ENCODE results near the gene MYCBP2. TPM values are rescaled to one million over a fixed set of nuclear protein-coding genes. Genes with fewer than 3 reads are reported as not detected.
"Not testable (repeated sequence)": the region's sequence is repeated elsewhere in the genome, so short reads cannot be mapped to it uniquely, and the experiment has no call there.

The MYCBP2 gene
- total and polyA plus RNA-seq, 2 donors (not counting 1 experiment from before 2014, with no cell fraction given) = 32.5 to 95.9 TPM

DNA sequence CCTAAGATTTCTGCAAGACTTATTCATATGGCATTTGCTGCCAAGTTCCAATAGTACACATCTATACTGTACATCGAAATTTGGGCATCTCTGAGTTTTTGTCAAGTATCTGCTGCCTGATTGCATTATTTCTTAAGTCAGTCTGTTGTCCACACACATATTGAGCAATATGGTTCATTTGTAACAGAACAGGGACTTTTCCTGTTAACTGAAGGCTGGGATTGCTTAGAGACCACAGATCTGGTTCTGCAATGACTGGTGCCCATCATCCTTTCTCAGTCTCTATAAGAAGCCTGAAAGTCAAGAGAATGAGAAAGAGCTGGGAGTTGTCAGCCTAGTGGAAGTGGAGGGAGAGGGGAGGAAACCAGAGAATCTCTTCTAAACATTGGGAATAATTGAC lies 22.5 kb upstream of the MYCBP2 start:
- no peaks in the 10 kb centered on the region for H3K79me2 ChIP-seq (ENCODE audit: control insufficient read depth, insufficient read depth, low read length)
- no peak for DNase-seq (ENCODE audit: low read depth in 2 of 2)
- no peaks in the 10 kb centered on the region for H3K9me3 ChIP-seq (ENCODE audit: control insufficient read depth, insufficient read depth, low read depth, low read length)
- H3K27ac ChIP-seq (ENCODE audit: insufficient read depth, low read length) = no peak overlapping the region
- H3K9ac ChIP-seq (ENCODE audit: insufficient read depth, low read length) = no peak overlapping the region
- H2AFZ ChIP-seq (ENCODE audit: low read length) = no peak overlapping the region
- TF ChIP-seq, protein P1, sequence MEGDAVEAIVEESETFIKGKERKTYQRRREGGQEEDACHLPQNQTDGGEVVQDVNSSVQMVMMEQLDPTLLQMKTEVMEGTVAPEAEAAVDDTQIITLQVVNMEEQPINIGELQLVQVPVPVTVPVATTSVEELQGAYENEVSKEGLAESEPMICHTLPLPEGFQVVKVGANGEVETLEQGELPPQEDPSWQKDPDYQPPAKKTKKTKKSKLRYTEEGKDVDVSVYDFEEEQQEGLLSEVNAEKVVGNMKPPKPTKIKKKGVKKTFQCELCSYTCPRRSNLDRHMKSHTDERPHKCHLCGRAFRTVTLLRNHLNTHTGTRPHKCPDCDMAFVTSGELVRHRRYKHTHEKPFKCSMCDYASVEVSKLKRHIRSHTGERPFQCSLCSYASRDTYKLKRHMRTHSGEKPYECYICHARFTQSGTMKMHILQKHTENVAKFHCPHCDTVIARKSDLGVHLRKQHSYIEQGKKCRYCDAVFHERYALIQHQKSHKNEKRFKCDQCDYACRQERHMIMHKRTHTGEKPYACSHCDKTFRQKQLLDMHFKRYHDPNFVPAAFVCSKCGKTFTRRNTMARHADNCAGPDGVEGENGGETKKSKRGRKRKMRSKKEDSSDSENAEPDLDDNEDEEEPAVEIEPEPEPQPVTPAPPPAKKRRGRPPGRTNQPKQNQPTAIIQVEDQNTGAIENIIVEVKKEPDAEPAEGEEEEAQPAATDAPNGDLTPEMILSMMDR (conservative IDR thresholded peaks at IDR 0.05 in 1 of 2, IDR thresholded peaks at IDR 0.05 in 1 of 2; ENCODE audit: low read depth in 1 of 2, low read length in 2 of 2) = no peak
- TF ChIP-seq EZH2 (IDR thresholded peaks at IDR 0.05; ENCODE audit: low read length, missing control alignments) = no peak
- H3K27me3 ChIP-seq (ENCODE audit: control insufficient read depth, insufficient read depth, low read length) = no peaks in the 10 kb centered on the region
- no peaks in the 10 kb centered on the region for H3K36me3 ChIP-seq (ENCODE audit: control insufficient read depth, insufficient read depth, low read length)
- H3K4me2 ChIP-seq (ENCODE audit: extremely low read depth, insufficient read depth, low read length) = no peak overlapping the region
- no peaks in the 10 kb centered on the region for H3K4me1 ChIP-seq (ENCODE audit: control insufficient read depth, extremely low read depth, insufficient read depth, low read length)
- no peaks in the 10 kb centered on the region for H4K20me1 ChIP-seq (ENCODE audit: control insufficient read depth, extremely low read depth, insufficient read depth, low read length)
- no peak overlapping the region for H3K4me3 ChIP-seq (replicated peaks in 1 of 4; ENCODE audit: control extremely low read depth in 1 of 4, insufficient read depth in 1 of 4, low read depth in 3 of 4, low read length in 4 of 4)

DNA sequence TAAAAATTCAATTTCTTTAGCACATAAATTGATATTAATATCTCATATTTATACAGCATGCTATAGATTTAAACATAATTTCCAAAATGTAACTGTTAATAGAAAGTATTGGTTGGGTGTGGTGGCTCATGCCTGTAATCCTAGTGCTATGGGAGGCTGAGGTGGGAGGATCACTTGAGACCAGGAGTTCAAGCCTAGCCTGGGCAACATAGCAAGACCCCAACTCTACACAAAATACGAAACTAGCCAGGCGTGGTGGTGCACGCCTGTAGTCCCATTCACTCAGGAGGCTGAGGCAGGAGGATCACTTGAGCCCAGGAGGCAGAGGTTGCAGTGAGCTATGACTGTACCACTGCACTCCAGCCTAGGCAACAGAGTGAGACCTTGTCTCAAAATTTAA lies 20.5 kb upstream of the MYCBP2 start:
- H3K36me3 ChIP-seq (ENCODE audit: control insufficient read depth, insufficient read depth, low read length); H3K4me1 ChIP-seq (ENCODE audit: control insufficient read depth, extremely low read depth, insufficient read depth, low read length); H3K9me3 ChIP-seq (ENCODE audit: control insufficient read depth, insufficient read depth, low read depth, low read length); DNase-seq (ENCODE audit: low read depth in 2 of 2); H3K27me3 ChIP-seq (ENCODE audit: control insufficient read depth, insufficient read depth, low read length); H3K4me3 ChIP-seq (replicated peaks in 1 of 4; ENCODE audit: control extremely low read depth in 1 of 4, insufficient read depth in 1 of 4, low read depth in 3 of 4, low read length in 4 of 4); H2AFZ ChIP-seq (ENCODE audit: low read length); H3K9ac ChIP-seq (ENCODE audit: insufficient read depth, low read length); H4K20me1 ChIP-seq (ENCODE audit: control insufficient read depth, extremely low read depth, insufficient read depth, low read length); H3K79me2 ChIP-seq (ENCODE audit: control insufficient read depth, insufficient read depth, low read length); H3K27ac ChIP-seq (ENCODE audit: insufficient read depth, low read length); H3K4me2 ChIP-seq (ENCODE audit: extremely low read depth, insufficient read depth, low read length): not testable (repeated sequence)

DNA sequence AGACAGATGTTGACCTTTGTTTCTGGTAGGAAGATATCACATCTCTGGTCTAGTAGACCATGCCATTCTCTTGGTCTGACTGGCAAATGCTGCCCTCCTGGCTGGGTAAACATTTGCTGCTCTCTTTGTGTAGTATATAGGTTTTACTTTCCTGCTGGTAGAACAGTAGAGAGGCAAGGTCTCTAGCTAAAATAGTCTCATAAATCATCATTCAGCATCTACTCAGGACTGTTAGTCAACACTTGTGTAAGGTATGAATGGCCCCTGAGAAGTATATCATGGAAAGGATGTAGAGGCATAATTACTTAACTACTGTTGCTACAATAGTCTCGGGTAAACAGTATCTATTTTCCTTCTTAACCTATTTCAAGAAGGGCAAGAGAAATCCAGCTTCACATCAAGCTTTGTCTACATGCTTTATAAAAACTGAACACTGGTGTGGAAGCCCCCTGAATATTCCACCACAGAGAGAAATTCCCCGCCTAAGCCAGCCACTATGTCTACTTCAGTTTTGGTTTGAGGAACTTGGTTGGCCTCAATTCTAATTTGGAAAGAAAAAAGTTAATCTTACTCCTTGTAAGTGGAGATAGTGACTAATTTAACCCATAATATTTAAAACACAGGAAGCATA lies 18.4 kb upstream of the MYCBP2 start:
- Histone ChIP-seq H3K27me3 (ENCODE audit: control insufficient read depth, insufficient read depth, low read length) (no peaks in the 10 kb centered on the region), H3K4me1 (ENCODE audit: control insufficient read depth, extremely low read depth, insufficient read depth, low read length) (no peaks in the 10 kb centered on the region), H3K27ac (ENCODE audit: insufficient read depth, low read length) (no peak overlapping the region), H4K20me1 (ENCODE audit: control insufficient read depth, extremely low read depth, insufficient read depth, low read length) (no peaks in the 10 kb centered on the region), H3K4me3 (replicated peaks in 1 of 4; ENCODE audit: control extremely low read depth in 1 of 4, insufficient read depth in 1 of 4, low read depth in 3 of 4, low read length in 4 of 4) (no peak overlapping the region), H2AFZ (ENCODE audit: low read length) (no peak overlapping the region), H3K9ac (ENCODE audit: insufficient read depth, low read length) (no peak overlapping the region), H3K9me3 (ENCODE audit: control insufficient read depth, insufficient read depth, low read depth, low read length) (no peaks in the 10 kb centered on the region), H3K79me2 (ENCODE audit: control insufficient read depth, insufficient read depth, low read length) (no peaks in the 10 kb centered on the region), H3K36me3 (ENCODE audit: control insufficient read depth, insufficient read depth, low read length) (no peaks in the 10 kb centered on the region), H3K4me2 (ENCODE audit: extremely low read depth, insufficient read depth, low read length) (no peak overlapping the region)
- DNase-seq (ENCODE audit: low read depth in 2 of 2) = no peak
- no peak for TF ChIP-seq EZH2 (IDR thresholded peaks at IDR 0.05; ENCODE audit: low read length, missing control alignments)
- TF ChIP-seq, protein P1 (conservative IDR thresholded peaks at IDR 0.05 in 1 of 2, IDR thresholded peaks at IDR 0.05 in 1 of 2; ENCODE audit: low read depth in 1 of 2, low read length in 2 of 2) = no peak

Data from fibroblast of lung (primary cell).